HG03108 (cell line): ENCODE data around the gene PIAS1.
"Not testable (repeated sequence)": the region's sequence is repeated elsewhere in the genome, so short reads cannot be mapped to it uniquely, and the experiment has no call there.

Source experiments
- ATAC-seq: cut with Tn5 transposase; IDR thresholded peaks from one replicate; pipeline ENCODE4 v1.9.1; 2021; ENCODE audit warnings: moderate library complexity; ENCODE audit not compliant: unreplicated experiment

Gene PIAS1

GRCh38 chr15:68211656-68212320, 157.7 kb downstream of the PIAS1 start:
- ATAC-seq, result no peak

- not testable (repeated sequence) for ATAC-seq
These were observed 159.4 kb downstream of the PIAS1 start for GRCh38 chr15:68213491-68213845.

- ATAC-seq, result no peak
These were observed 160.1 kb downstream of the PIAS1 start for GRCh38 chr15:68213991-68214837.

- ATAC-seq, result no peak
These were observed 160.7 kb downstream of the PIAS1 start for GRCh38 chr15:68214838-68215254.

GRCh38 chr15:68217341-68217740, 163.2 kb downstream of the PIAS1 start:
- ATAC-seq, result no peak

- no peak for ATAC-seq
These were observed 164.2 kb downstream of the PIAS1 start for GRCh38 chr15:68218331-68218730.

- ATAC-seq, result no peak
These were observed 165.0 kb downstream of the PIAS1 start for GRCh38 chr15:68218847-68219798.

GRCh38 chr15:68220489-68220888, 166.4 kb downstream of the PIAS1 start:
- ATAC-seq, result no peak

- no peak for ATAC-seq
These were observed 166.9 kb downstream of the PIAS1 start for GRCh38 chr15:68220967-68221366.

- not testable (repeated sequence) for ATAC-seq
These were observed 167.7 kb downstream of the PIAS1 start for GRCh38 chr15:68221530-68222431.

- ATAC-seq, result not testable (repeated sequence)
These were observed 168.3 kb downstream of the PIAS1 start for GRCh38 chr15:68222432-68222743.

GRCh38 chr15:68223171-68223570, 169.1 kb downstream of the PIAS1 start:
- ATAC-seq, result no peak

GRCh38 chr15:68224108-68224507, 170.0 kb downstream of the PIAS1 start:
- ATAC-seq, result no peak

GRCh38 chr15:68224546-68225250, 170.6 kb downstream of the PIAS1 start:
- no peak for ATAC-seq

GRCh38 chr15:68225442-68225841, 171.3 kb downstream of the PIAS1 start:
- ATAC-seq, result not testable (repeated sequence)

- no peak for ATAC-seq
These were observed 173.6 kb downstream of the PIAS1 start for GRCh38 chr15:68227643-68228142.

- no peak for ATAC-seq
These were observed 174.2 kb downstream of the PIAS1 start for GRCh38 chr15:68228143-68228970.

GRCh38 chr15:68228971-68229385, 174.9 kb downstream of the PIAS1 start:
- peak; percentile 5 for ATAC-seq
